ENCODE data around the gene ZNF154. TPM values are rescaled to one million over a fixed set of nuclear protein-coding genes. Genes with fewer than 3 reads are reported as not detected.
A peak's percentile ranks its signal among the peaks of the same experiment; 100 is the strongest.
"Not testable (repeated sequence)": the region's sequence is repeated elsewhere in the genome, so short reads cannot be mapped to it uniquely, and the experiment has no call there.

The ZNF154 gene
- total and polyA plus RNA-seq, 2 experiments from 2014 or later: 11.1 to 20.1 TPM

GRCh38 chr19:57747472-57747807 is 38.4 kb upstream of the ZNF154 start:
- Histone ChIP-seq H3K9me3 (ENCODE audit: low read depth) (no peaks in the 10 kb centered on the region), H3K36me3 (peaks cover 10% of the 10 kb centered on the region), H3K4me1 (ENCODE audit: low read depth) (peaks cover 7% of the 10 kb centered on the region), H3K27ac (peak overlapping the region; percentile 94), H3K27me3 (no peaks in the 10 kb centered on the region), H3K4me3 (peak overlapping the region; percentile 98)
- no peak for TF ChIP-seq CTCF (IDR thresholded peaks at IDR 0.05; ENCODE audit: low read depth, low read length)
- DNase-seq (ENCODE audit: low read depth in 1 of 2, low spot score in 1 of 2): no peak

GRCh38 chr19:57746580-57747471 is 37.8 kb upstream of the ZNF154 start, which contains the start of gene ZNF776:
Gene ZNF776 (plus strand): TSS chr19:57746815. CDS start chr19:57747059, 244 bp downstream.
- Histone ChIP-seq H3K4me3 (peak within 1 kb of the TSS; percentile 98), H3K4me1 (ENCODE audit: low read depth) (peaks cover 7% of the 10 kb centered on the region), H3K27ac (peak within 1 kb of the TSS; percentile 94), H3K36me3 (peaks cover 9% of the 10 kb centered on the region), H3K9me3 (ENCODE audit: low read depth) (no peaks in the 10 kb centered on the region), H3K27me3 (no peaks in the 10 kb centered on the region)
- DNase-seq (ENCODE audit: low read depth in 1 of 2, low spot score in 1 of 2): peak; percentile 93 to 94
- no peak for TF ChIP-seq CTCF (IDR thresholded peaks at IDR 0.05; ENCODE audit: low read depth, low read length)

GRCh38 chr19:57738770-57739169 is 29.8 kb upstream of the ZNF154 start:
- not testable (repeated sequence) for H3K4me3 ChIP-seq; DNase-seq (ENCODE audit: low read depth in 1 of 2, low spot score in 1 of 2); H3K4me1 ChIP-seq (ENCODE audit: low read depth); H3K9me3 ChIP-seq (ENCODE audit: low read depth); H3K36me3 ChIP-seq; H3K27me3 ChIP-seq
- peak overlapping the region; percentile 51 for H3K27ac ChIP-seq

- not testable (repeated sequence) for H3K4me1 ChIP-seq (ENCODE audit: low read depth); H3K27me3 ChIP-seq; H3K36me3 ChIP-seq; H3K27ac ChIP-seq; H3K9me3 ChIP-seq (ENCODE audit: low read depth); H3K4me3 ChIP-seq
- TF ChIP-seq CTCF (IDR thresholded peaks at IDR 0.05; ENCODE audit: low read depth, low read length): peak; percentile 61
- peak; percentile 53 to 71 for DNase-seq (ENCODE audit: low read depth in 1 of 2, low spot score in 1 of 2)
Measured at GRCh38 chr19:57738320-57738719, 29.3 kb upstream of the ZNF154 start.

- Histone ChIP-seq H3K36me3 (peaks cover 30% of the 10 kb centered on the region), H3K27ac (no peak overlapping the region), H3K27me3 (no peaks in the 10 kb centered on the region), H3K9me3 (ENCODE audit: low read depth) (no peaks in the 10 kb centered on the region), H3K4me3 (no peak overlapping the region), H3K4me1 (ENCODE audit: low read depth) (no peaks in the 10 kb centered on the region)
- no peak for DNase-seq (ENCODE audit: low read depth in 1 of 2, low spot score in 1 of 2)
- TF ChIP-seq CTCF (IDR thresholded peaks at IDR 0.05; ENCODE audit: low read depth, low read length): no peak
Measured at GRCh38 chr19:57720878-57721277, 11.9 kb upstream of the ZNF154 start.

GRCh38 chr19:57719901-57720519 is 11.0 kb upstream of the ZNF154 start:
- H3K9me3 ChIP-seq (ENCODE audit: low read depth): no peaks in the 10 kb centered on the region
- no peak for DNase-seq (ENCODE audit: low read depth in 1 of 2, low spot score in 1 of 2)
- no peak overlapping the region for H3K27ac ChIP-seq
- H3K36me3 ChIP-seq: peaks cover 30% of the 10 kb centered on the region
- H3K4me1 ChIP-seq (ENCODE audit: low read depth): no peaks in the 10 kb centered on the region
- TF ChIP-seq CTCF (IDR thresholded peaks at IDR 0.05; ENCODE audit: low read depth, low read length): no peak
- H3K4me3 ChIP-seq: no peak overlapping the region
- no peaks in the 10 kb centered on the region for H3K27me3 ChIP-seq
